MCF 10A (cell line): ENCODE measurements around the gene LSM11. TPM values are rescaled to one million over a fixed set of nuclear protein-coding genes. Genes with fewer than 3 reads are reported as not detected.

Experiments
- BruUV-seq: library from RNA; stranded (reverse); fragments of 400-500 nt; replicated peaks from 2 replicates; lab custom pipeline; 2021; lab: Mats Ljungman, UMichigan
- CTCF ChIA-PET: fragments of 300-600 bp; sonication (Branson Sonifier 250); formaldehyde crosslinking; extraction: SDS; loops from one replicate; lab custom pipeline; 2021; ENCODE audit warnings: antibody characterized with exemption, inconsistent platforms; lab: Yijun Ruan, JAX
- POLR2A ChIA-PET: fragments of 300-600, 350-650 bp; sonication (Branson Sonifier 250); formaldehyde crosslinking; extraction: SDS; loops from one replicate; lab custom pipeline; 2020; ENCODE audit warnings: antibody characterized with exemption, inconsistent platforms; lab: Yijun Ruan, JAX
- DNase-seq: peaks from one replicate; pipeline ENCODE4 v3.0.0-alpha.2; 2018; ENCODE audit not compliant: unreplicated experiment
- H3K27ac Mint-ChIP-seq: one replicate; pipeline ENCODE4 v1.8.0; 2022; ENCODE audit warnings: mild to moderate bottlenecking, low read depth, mixed read lengths; ENCODE audit not compliant: unreplicated experiment
- H3K27me3 Mint-ChIP-seq: one replicate; pipeline ENCODE4 v1.8.0; 2022; ENCODE audit warnings: mixed read lengths; ENCODE audit not compliant: insufficient read depth, unreplicated experiment
- H3K36me3 Mint-ChIP-seq: one replicate; pipeline ENCODE4 v1.8.0; 2022; ENCODE audit warnings: mild to moderate bottlenecking, moderate library complexity, mixed read lengths; ENCODE audit not compliant: insufficient read depth, unreplicated experiment
- H3K4me1 Mint-ChIP-seq: one replicate; pipeline ENCODE4 v1.8.0; 2022; ENCODE audit warnings: mixed read lengths; ENCODE audit not compliant: insufficient read depth, unreplicated experiment
- H3K4me3 Mint-ChIP-seq: one replicate; pipeline ENCODE4 v1.8.0; 2022; ENCODE audit warnings: mild to moderate bottlenecking, moderate library complexity, mixed read lengths; ENCODE audit not compliant: unreplicated experiment
- H3K9me3 Mint-ChIP-seq: one replicate; pipeline ENCODE4 v1.8.0; 2022; ENCODE audit warnings: mixed read lengths; ENCODE audit not compliant: unreplicated experiment
- intact Hi-C: fragments of 100-400 bp; cut with micrococcal nuclease; formaldehyde crosslinking; loops from 2 replicates; pipeline ENCODE4 v1.14.1; 2022
- total RNA-seq: library from RNA; stranded (reverse); gene quantifications from 2 replicates; pipeline ENCODE4 v1.2.3, GENCODE V29; 2022
- TF ChIP-seq, protein P1 (sequence below): fragments of 200-600 bp; IDR thresholded peaks from one replicate; pipeline ENCODE4 v1.8.0; 2022; ENCODE audit warnings: antibody characterized with exemption, mild to moderate bottlenecking; ENCODE audit not compliant: unreplicated experiment

LSM11 gene
- total RNA-seq, 1 experiment from 2014 or later = 3.4 TPM

DNA sequence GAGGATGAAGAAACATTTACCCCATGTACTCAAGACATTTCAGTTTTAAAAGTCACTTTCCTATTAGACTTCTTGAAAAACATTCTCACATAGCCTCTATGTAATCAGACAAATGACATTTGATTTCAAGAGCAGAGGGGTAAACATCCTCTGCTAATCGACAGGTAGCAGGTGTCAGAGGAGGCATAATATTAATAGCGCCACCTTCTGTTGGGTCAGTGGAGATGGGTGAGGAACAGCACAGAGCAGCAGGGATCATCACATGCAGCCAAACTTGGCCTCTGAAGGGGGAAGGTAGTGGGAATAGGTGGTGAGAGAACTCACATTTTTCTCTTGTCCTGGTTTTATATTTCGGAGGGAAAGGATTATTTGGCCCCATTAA, 3.3 kb upstream of the LSM11 start:
- BruUV-seq = no TSS peak
- Mint-ChIP-seq H3K9me3 (no peaks in the 10 kb centered on the region), H3K27me3 (no peaks in the 10 kb centered on the region), H3K36me3 (peaks cover 42% of the 10 kb centered on the region), H3K27ac (no peak overlapping the region), H3K4me3 (no peak overlapping the region), H3K4me1 (peaks cover 11% of the 10 kb centered on the region)
- intact Hi-C loops = no loop called here
- POLR2A ChIA-PET = no interaction called here
- TF ChIP-seq, protein P1, sequence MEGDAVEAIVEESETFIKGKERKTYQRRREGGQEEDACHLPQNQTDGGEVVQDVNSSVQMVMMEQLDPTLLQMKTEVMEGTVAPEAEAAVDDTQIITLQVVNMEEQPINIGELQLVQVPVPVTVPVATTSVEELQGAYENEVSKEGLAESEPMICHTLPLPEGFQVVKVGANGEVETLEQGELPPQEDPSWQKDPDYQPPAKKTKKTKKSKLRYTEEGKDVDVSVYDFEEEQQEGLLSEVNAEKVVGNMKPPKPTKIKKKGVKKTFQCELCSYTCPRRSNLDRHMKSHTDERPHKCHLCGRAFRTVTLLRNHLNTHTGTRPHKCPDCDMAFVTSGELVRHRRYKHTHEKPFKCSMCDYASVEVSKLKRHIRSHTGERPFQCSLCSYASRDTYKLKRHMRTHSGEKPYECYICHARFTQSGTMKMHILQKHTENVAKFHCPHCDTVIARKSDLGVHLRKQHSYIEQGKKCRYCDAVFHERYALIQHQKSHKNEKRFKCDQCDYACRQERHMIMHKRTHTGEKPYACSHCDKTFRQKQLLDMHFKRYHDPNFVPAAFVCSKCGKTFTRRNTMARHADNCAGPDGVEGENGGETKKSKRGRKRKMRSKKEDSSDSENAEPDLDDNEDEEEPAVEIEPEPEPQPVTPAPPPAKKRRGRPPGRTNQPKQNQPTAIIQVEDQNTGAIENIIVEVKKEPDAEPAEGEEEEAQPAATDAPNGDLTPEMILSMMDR = peak; percentile 57
- DNase-seq = peak; percentile 66
- CTCF ChIA-PET = interaction anchor here (0.7 to 6.6 kb wide), 5 partner anchors 9 to 413 kb away, joined by 3 to 94 read pairs (median 8); partner anchors contain the start of gene THG1L

DNA sequence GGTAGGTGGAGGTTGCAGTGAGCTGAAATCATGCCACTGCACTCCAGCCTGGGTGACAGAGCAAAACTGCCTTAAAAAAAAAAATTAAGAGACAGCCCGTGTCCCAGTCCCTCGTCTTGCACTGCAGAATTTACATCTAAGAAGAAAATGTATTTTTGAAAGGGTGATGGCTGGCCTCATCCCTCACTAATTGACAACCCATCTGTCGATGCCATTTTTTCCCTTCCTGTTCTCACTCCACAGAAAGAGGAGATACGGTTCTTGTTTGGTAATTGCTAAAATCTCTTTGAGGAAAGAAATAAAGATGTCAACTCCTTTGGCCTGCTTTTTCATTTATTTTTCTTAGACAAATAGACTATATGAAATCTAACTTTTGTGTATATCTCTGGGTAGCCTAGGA, 2.4 kb upstream of the LSM11 start:
- Mint-ChIP-seq H3K27ac (no peak overlapping the region), H3K36me3 (peaks cover 35% of the 10 kb centered on the region), H3K4me3 (no peak overlapping the region), H3K27me3 (no peaks in the 10 kb centered on the region), H3K9me3 (no peaks in the 10 kb centered on the region), H3K4me1 (peaks cover 15% of the 10 kb centered on the region)
- no TSS peak for BruUV-seq
- intact Hi-C loops = no loop called here
- CTCF ChIA-PET = interaction anchor here (0.6 to 6.6 kb wide), 13 partner anchors 10 to 1397 kb away, joined by 3 to 94 read pairs (median 4); partner anchors contain the start of gene THG1L
- POLR2A ChIA-PET = interaction anchor here (0.6 to 0.9 kb wide), 3 partner anchors 9 to 1278 kb away, joined by 3 to 5 read pairs (median 3); partner anchors contain the start of gene THG1L
- TF ChIP-seq, protein P1 = no peak
- no peak for DNase-seq

DNA sequence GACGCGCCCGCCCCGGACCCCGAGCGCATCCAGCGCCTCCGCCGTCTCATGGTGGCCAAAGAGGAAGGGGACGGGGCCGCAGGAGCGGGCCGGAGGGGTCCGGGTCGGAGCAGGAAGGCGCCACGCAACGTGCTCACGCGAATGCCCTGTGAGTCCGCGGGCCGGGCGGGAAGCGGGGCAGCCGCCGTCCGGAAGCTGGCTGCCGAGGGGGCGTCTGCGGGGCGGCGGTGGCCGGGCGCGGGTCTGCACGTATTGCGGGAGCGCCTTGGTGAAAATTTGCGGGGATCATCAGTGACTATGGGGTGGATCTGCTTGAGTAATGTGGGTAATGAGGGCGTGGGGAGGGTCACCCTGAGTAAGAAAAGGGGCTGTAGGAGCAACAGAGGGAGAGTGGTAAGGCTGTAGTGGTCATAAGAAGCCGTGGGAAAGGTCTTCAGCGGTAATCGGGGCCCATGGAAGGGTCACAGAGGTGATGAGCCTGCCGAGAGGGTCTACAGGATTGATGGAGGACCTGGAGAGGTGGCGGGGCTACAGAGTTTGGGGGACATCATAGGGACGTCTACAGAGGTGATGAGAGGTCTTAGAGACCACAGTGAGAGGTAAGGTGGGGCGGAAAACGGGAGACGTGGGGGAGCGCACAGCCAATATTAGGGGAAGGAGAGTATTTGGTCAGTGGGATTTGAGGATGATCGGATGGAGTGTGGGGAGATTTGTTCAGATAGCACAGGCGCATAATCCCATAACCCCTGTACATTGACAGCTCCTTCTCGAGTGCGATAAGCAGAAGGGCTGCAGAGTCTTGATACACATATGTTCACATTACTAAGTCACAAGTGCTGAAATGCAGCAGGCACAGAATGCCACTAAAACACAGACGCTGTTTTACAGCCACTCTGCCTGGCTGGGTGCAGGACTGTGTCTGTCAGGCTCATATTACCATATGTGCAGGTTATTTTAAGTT, 819 bp downstream of the LSM11 start:
- BruUV-seq = TSS peak; percentile 10
- POLR2A ChIA-PET = interaction anchor here (0.6 to 1.5 kb wide), 9 partner anchors 10 to 1388 kb away, joined by 3 to 17 read pairs (median 4); partner anchors contain the start of gene THG1L
- peak overlapping the region; percentile 78 for H3K4me3 Mint-ChIP-seq
- H3K27ac Mint-ChIP-seq = peak overlapping the region; percentile 68
- H3K36me3 Mint-ChIP-seq = peaks cover 11% of the 10 kb centered on the region
- CTCF ChIA-PET = interaction anchor here (0.6 to 8.6 kb wide), 40 partner anchors 10 to 1651 kb away, joined by 3 to 177 read pairs (median 5); partner anchors contain the start of gene THG1L
- H3K9me3 Mint-ChIP-seq = no peaks in the 10 kb centered on the region
- intact Hi-C loops = no loop called here
- H3K4me1 Mint-ChIP-seq = peaks cover 27% of the 10 kb centered on the region
- TF ChIP-seq, protein P1 = no peak
- peak; percentile 23 for DNase-seq
- H3K27me3 Mint-ChIP-seq = no peaks in the 10 kb centered on the region

DNA sequence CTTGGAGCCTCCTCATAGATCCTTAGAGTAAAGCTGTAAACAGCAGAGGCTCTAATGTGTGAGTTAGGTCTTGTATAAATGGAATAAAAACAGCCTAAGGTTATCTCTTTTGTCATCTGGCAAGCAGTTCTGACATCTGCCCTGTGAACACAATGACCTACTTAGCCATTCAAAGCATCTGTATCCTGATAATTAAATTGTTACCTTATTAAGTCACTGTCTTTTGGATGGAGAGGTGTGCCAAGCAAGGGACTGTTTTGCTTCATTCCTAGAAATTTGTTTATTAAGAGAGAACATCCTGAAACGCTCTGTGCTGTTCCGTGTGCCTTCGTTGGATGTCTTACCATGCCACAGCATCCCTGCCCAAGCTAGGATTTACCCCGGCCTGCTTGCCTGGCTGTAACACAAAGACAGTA, 1.5 kb downstream of the LSM11 start:
- intact Hi-C loops = no loop called here
- Mint-ChIP-seq H3K4me3 (peak overlapping the region; percentile 78), H3K4me1 (peaks cover 34% of the 10 kb centered on the region), H3K27me3 (no peaks in the 10 kb centered on the region), H3K9me3 (no peaks in the 10 kb centered on the region), H3K36me3 (peaks cover 6% of the 10 kb centered on the region), H3K27ac (peak overlapping the region; percentile 68)
- CTCF ChIA-PET = interaction anchor here (0.5 to 8.6 kb wide), 13 partner anchors 10 to 1007 kb away, joined by 3 to 177 read pairs (median 3); partner anchors contain the start of gene THG1L
- POLR2A ChIA-PET = interaction anchor here (0.6 kb wide), 1 partner anchor 23 kb away, joined by 3 read pairs; no protein-coding TSS in a partner anchor
- DNase-seq = no peak
- TF ChIP-seq, protein P1 = no peak
- BruUV-seq = no TSS peak
